GM13977 (cell line): ENCODE measurements around the gene AHI1.
A peak's percentile ranks its signal among the peaks of the same experiment; 100 is the strongest.

ENCODE experiments used
- DNase-seq: peaks from one replicate; pipeline ENCODE4 v3.0.0; 2012; ENCODE audit warnings: low spot score
- CTCF ChIP-seq: IDR thresholded peaks from 2 replicates; pipeline ENCODE4 v1.5.1; 2012; ENCODE audit warnings: mild to moderate bottlenecking, control low read depth; ENCODE audit not compliant: insufficient read depth; ENCODE audit errors: extremely low read depth, missing control alignments
- in situ Hi-C: fragments of 300-500 bp; cut with MboI; formaldehyde crosslinking; loops from one replicate; pipeline ENCODE4 v1.12.0; 2022; ENCODE audit warnings: low sequenced_read_pairs, low pct_unique_long_range_greater_than_20kb, mixed read lengths, inconsistent platforms; ENCODE audit not compliant: unreplicated experiment

AHI1 gene

GRCh38 chr6:135465307-135465706 is 32.2 kb downstream of the AHI1 start:
- in situ Hi-C loops, result no loop called here
- no peak for TF ChIP-seq CTCF
- DNase-seq, result peak; percentile 21

GRCh38 chr6:135464634-135465033 is 32.9 kb downstream of the AHI1 start:
- TF ChIP-seq CTCF, result no peak
- in situ Hi-C loops, result no loop called here
- peak; percentile 26 for DNase-seq

GRCh38 chr6:135461208-135461607 is 36.3 kb downstream of the AHI1 start:
- in situ Hi-C loops, result no loop called here
- no peak for DNase-seq
- TF ChIP-seq CTCF, result no peak

GRCh38 chr6:135458051-135458450 is 39.5 kb downstream of the AHI1 start:
- in situ Hi-C loops, result no loop called here
- DNase-seq, result no peak
- no peak for TF ChIP-seq CTCF

- peak; percentile 51 for TF ChIP-seq CTCF
Observed at GRCh38 chr6:135451617-135452190, 45.8 kb downstream of the AHI1 start.

GRCh38 chr6:135449246-135449645 is 48.3 kb downstream of the AHI1 start:
- in situ Hi-C loops, result loop anchor here (25.0 kb wide), 2 partner anchors 437 to 1287 kb away; no protein-coding TSS in a partner anchor

More at GRCh38 chr6:135451617-135452190, 45.8 kb downstream of the AHI1 start:
- in situ Hi-C loops, result no loop called here
- no peak for DNase-seq

More at GRCh38 chr6:135449246-135449645, 48.3 kb downstream of the AHI1 start:
- DNase-seq, result no peak
- TF ChIP-seq CTCF, result no peak
